PC-3 (cell line): ENCODE data around the gene TET2. TPM values are rescaled to one million over a fixed set of nuclear protein-coding genes. Genes with fewer than 3 reads are reported as not detected.

Experiments
- ATAC-seq: fragments of 200-7000 bp; cut with Tn5 transposase; 2 replicates; pipeline ENCODE4 v1.9.1; 2020; ENCODE audit warnings: mild to moderate bottlenecking, moderate library complexity
- BruUV-seq: library from RNA; stranded (reverse); fragments of 400-500 nt; replicated peaks from 2 replicates; lab custom pipeline; 2021; lab: Mats Ljungman, UMichigan
- CTCF ChIA-PET: fragments of 300-600 bp; sonication (Branson Sonifier 250); formaldehyde crosslinking; loops from one replicate; lab custom pipeline; 2022; ENCODE audit warnings: antibody characterized with exemption; lab: Charles Lee
- POLR2A ChIA-PET: fragments of 300-600 bp; sonication (Branson Sonifier 250); formaldehyde crosslinking; loops from one replicate; lab custom pipeline; 2022; ENCODE audit warnings: antibody characterized with exemption; ENCODE audit not compliant: unreplicated experiment; lab: Charles Lee
- DNase-seq: peaks from one replicate; pipeline ENCODE4 v3.0.0-alpha.2; 2015
- H2AFZ ChIP-seq: fragments of 300-600 bp; sonication (generic); 2 replicates; pipeline ENCODE4 v1.6.0; 2016; ENCODE audit warnings: antibody characterized with exemption, low read length
- H3F3A ChIP-seq: fragments of 300-600 bp; sonication (generic); one replicate; pipeline ENCODE4 v1.6.0; 2017; ENCODE audit warnings: antibody characterized with exemption, low read length, control low read depth, mild to moderate bottlenecking; ENCODE audit not compliant: unreplicated experiment
- H3K27ac ChIP-seq: fragments of 300-600 bp; sonication (generic); 2 replicates; pipeline ENCODE4 v1.5.1; 2016; ENCODE audit warnings: mild to moderate bottlenecking, low read length
- H3K27me3 ChIP-seq: fragments of 300-600 bp; sonication (generic); 2 replicates; pipeline ENCODE4 v1.6.1; 2016; ENCODE audit warnings: low read length, mixed read lengths
- H3K36me3 ChIP-seq: fragments of 300-600 bp; sonication (generic); 2 replicates; pipeline ENCODE4 v1.6.1; 2016; ENCODE audit warnings: low read depth, mixed run types, low read length, mixed read lengths
- H3K4me1 ChIP-seq: fragments of 300-600 bp; sonication (generic); 2 replicates; pipeline ENCODE4 v1.5.1; 2016; ENCODE audit warnings: low read length; ENCODE audit not compliant: insufficient read depth
- H3K4me2 ChIP-seq: fragments of 300-600 bp; sonication (generic); 2 replicates; pipeline ENCODE4 v1.6.0; 2016; ENCODE audit warnings: low read length
- H3K4me3 ChIP-seq: fragments of 300-600 bp; sonication (generic); 2 replicates; pipeline ENCODE4 v1.5.1; 2016; ENCODE audit warnings: mild to moderate bottlenecking, low read length, mixed read lengths
- H3K79me2 ChIP-seq: fragments of 300-600 bp; sonication (generic); 2 replicates; pipeline ENCODE4 v1.6.1; 2017; ENCODE audit warnings: low read length, mixed read lengths
- H3K9ac ChIP-seq: fragments of 300-600 bp; sonication (generic); 2 replicates; pipeline ENCODE4 v1.6.0; 2016; ENCODE audit warnings: mild to moderate bottlenecking, low read length
- H3K9me2 ChIP-seq: fragments of 300-600 bp; sonication (generic); replicated peaks from 2 replicates; pipeline ENCODE4 v1.6.1; 2016; ENCODE audit warnings: mixed run types, low read length, mixed read lengths
- H3K9me3 ChIP-seq: fragments of 300-600 bp; sonication (generic); 2 replicates; pipeline ENCODE4 v1.6.1; 2016; ENCODE audit warnings: low read length, mixed read lengths
- H4K20me1 ChIP-seq: fragments of 300-600 bp; sonication (generic); 2 replicates; pipeline ENCODE4 v1.6.1; 2016; ENCODE audit warnings: low read length, mixed read lengths
- CTCF ChIP-seq: fragments of 300-600 bp; sonication (generic); conservative IDR thresholded peaks from 2 replicates; pipeline ENCODE4 v1.5.1; 2017; ENCODE audit warnings: antibody characterized with exemption, low read depth, mild to moderate bottlenecking, low read length
- EZH2 ChIP-seq: fragments of 300-600 bp; sonication (generic); IDR thresholded peaks from one replicate; pipeline ENCODE4 v1.6.1; 2017; ENCODE audit warnings: antibody characterized with exemption, mild to moderate bottlenecking, low read length; ENCODE audit not compliant: unreplicated experiment
- EZH2phosphoT487 ChIP-seq: fragments of 300-600 bp; sonication (generic); IDR thresholded peaks from 2 replicates; pipeline ENCODE4 v1.6.1; 2018; ENCODE audit warnings: mild to moderate bottlenecking, antibody characterized with exemption, low read length, borderline replicate concordance
- intact Hi-C: fragments of 100-400 bp; cut with micrococcal nuclease; formaldehyde crosslinking; loops from 2 replicates; pipeline ENCODE4 v1.9.0; 2023
- total RNA-seq: library from RNA; depleted of rRNA; stranded (reverse); fragments of >200 nt; gene quantifications from 2 replicates; pipeline ENCODE4 v1.2.3, GENCODE V29; 2014

Gene TET2
- total RNA-seq, 1 experiment from 2014 or later: 5.6 TPM

- Histone ChIP-seq H3K36me3 (no peaks in the 10 kb centered on the region), H3K27me3 (no peaks in the 10 kb centered on the region), H3F3A (no peaks in the 10 kb centered on the region), H3K9me3 (no peaks in the 10 kb centered on the region), H3K27ac (no peak overlapping the region), H4K20me1 (no peaks in the 10 kb centered on the region), H3K4me1 (0 out of 2 replicates have a peak, but pooled peaks cover 3% of the 10 kb centered on the region), H3K9me2 (no peaks in the 10 kb centered on the region), H3K9ac (no peak overlapping the region), H3K4me3 (no peak overlapping the region), H3K4me2 (no peak overlapping the region), H3K79me2 (no peaks in the 10 kb centered on the region), H2AFZ (no peak overlapping the region)
- TF ChIP-seq EZH2phosphoT487 (no peak), CTCF (no peak), EZH2 (no peak)
- no TSS peak for BruUV-seq
- ChIA-PET CTCF (no interaction called here), POLR2A (no interaction called here)
- DNase-seq: no peak
- intact Hi-C loops: no loop called here
- ATAC-seq: no peak
Observed at GRCh38 chr4:105119356-105119755, 27.3 kb upstream of the TET2 start.

- ChIA-PET CTCF (no interaction called here), POLR2A (no interaction called here)
- Histone ChIP-seq H3F3A (no peaks in the 10 kb centered on the region), H3K4me1 (0 out of 2 replicates have a peak, but pooled peaks cover 3% of the 10 kb centered on the region), H3K9ac (no peak overlapping the region), H3K9me3 (no peaks in the 10 kb centered on the region), H3K9me2 (no peaks in the 10 kb centered on the region), H3K4me2 (no peak overlapping the region), H4K20me1 (no peaks in the 10 kb centered on the region), H3K4me3 (no peak overlapping the region), H3K36me3 (no peaks in the 10 kb centered on the region), H3K27ac (no peak overlapping the region), H2AFZ (no peak overlapping the region), H3K79me2 (no peaks in the 10 kb centered on the region), H3K27me3 (no peaks in the 10 kb centered on the region)
- BruUV-seq: no TSS peak
- DNase-seq (no peak), ATAC-seq (no peak)
- intact Hi-C loops: no loop called here
- TF ChIP-seq EZH2: no peak
- TF ChIP-seq EZH2phosphoT487: no peak
- TF ChIP-seq CTCF: no peak
Observed at GRCh38 chr4:105120626-105121025, 26.1 kb upstream of the TET2 start.

- intact Hi-C loops: no loop called here
- Histone ChIP-seq H3K4me3 (no peak overlapping the region), H3K79me2 (no peaks in the 10 kb centered on the region), H3K4me1 (0 out of 2 replicates have a peak, but pooled peaks cover 3% of the 10 kb centered on the region), H3K4me2 (no peak overlapping the region), H2AFZ (no peak overlapping the region), H3F3A (no peaks in the 10 kb centered on the region), H3K27ac (no peak overlapping the region), H3K9ac (no peak overlapping the region), H4K20me1 (no peaks in the 10 kb centered on the region), H3K27me3 (no peaks in the 10 kb centered on the region), H3K36me3 (no peaks in the 10 kb centered on the region), H3K9me2 (no peaks in the 10 kb centered on the region), H3K9me3 (no peaks in the 10 kb centered on the region)
- no TSS peak for BruUV-seq
- TF ChIP-seq CTCF (no peak), EZH2 (no peak), EZH2phosphoT487 (no peak)
- ChIA-PET POLR2A (no interaction called here), CTCF (no interaction called here)
- DNase-seq (peak; percentile 56), ATAC-seq (no peak)
Observed at GRCh38 chr4:105122350-105122749, 24.3 kb upstream of the TET2 start.
